Endothelial cell of umbilical vein (primary cell): ENCODE data around the gene BCL7A.

Source experiments
- CTCF ChIP-seq, 2 donors: IDR thresholded peaks; 1 replicate in 1 of 2; 2 replicates in 1 of 2; pipeline ENCODE4 v1.5.1; 2011; ENCODE audit warnings: low read length in 2 of 2, mild to moderate bottlenecking in 2 of 2, moderate library complexity in 2 of 2, control low read depth in 1 of 2, inconsistent platforms in 1 of 2, low read depth in 1 of 2; ENCODE audit not compliant: insufficient read depth in 1 of 2; ENCODE audit errors: extremely low read depth in 1 of 2
- EZH2 ChIP-seq: IDR thresholded peaks from 2 replicates; pipeline ENCODE4 v1.6.1; 2012; ENCODE audit warnings: borderline replicate concordance, low read depth, mild to moderate bottlenecking, moderate library complexity, low read length, inconsistent platforms; ENCODE audit not compliant: severe bottlenecking
- FOS ChIP-seq: IDR thresholded peaks from 2 replicates; pipeline ENCODE4 v1.6.1; 2011; ENCODE audit warnings: mild to moderate bottlenecking, low read length, moderate library complexity, borderline replicate concordance; ENCODE audit not compliant: insufficient read depth
- GATA2 ChIP-seq: IDR thresholded peaks from 2 replicates; pipeline ENCODE4 v1.7.0; 2011; ENCODE audit warnings: low read depth, mild to moderate bottlenecking, moderate library complexity, mixed read lengths, low read length; ENCODE audit not compliant: insufficient read length, insufficient read depth
- MYC ChIP-seq: IDR thresholded peaks from one replicate; pipeline ENCODE4 v1.6.1; 2011; ENCODE audit warnings: mild to moderate bottlenecking, low read depth, low read length
- POLR2A ChIP-seq: IDR thresholded peaks from 2 replicates; pipeline ENCODE4 v1.6.1; 2012; ENCODE audit warnings: low read depth, mild to moderate bottlenecking, control low read depth, low read length
- POLR2AphosphoS5 ChIP-seq: IDR thresholded peaks from 2 replicates; pipeline ENCODE4 v1.6.1; 2012; ENCODE audit warnings: low read depth, mild to moderate bottlenecking, control low read depth, low read length, moderate library complexity; ENCODE audit not compliant: insufficient read depth

- no peak for TF ChIP-seq GATA2
- no peak for TF ChIP-seq CTCF (IDR thresholded peaks at IDR 0.05; ENCODE audit: extremely low read depth in 1 of 2, insufficient read depth in 1 of 2, low read depth in 1 of 2, low read length in 2 of 2)
- no peak for TF ChIP-seq POLR2AphosphoS5
- TF ChIP-seq EZH2 = no peak
- no peak for TF ChIP-seq MYC
- no peak for TF ChIP-seq POLR2A
- no peak for TF ChIP-seq FOS
Observed at GRCh38 chr12:122040579-122041386, 19.1 kb downstream of the BCL7A start.
